ENCODE measurements around the gene CHID1. TPM values are rescaled to one million over a fixed set of nuclear protein-coding genes. Genes with fewer than 3 reads are reported as not detected.

CHID1 gene
- total RNA-seq, 4 donors from 2014 or later, result 37.4 to 55.4 (median 47.2) TPM

- Histone ChIP-seq H3K27me3 (peaks cover 0 to 17% (median 5%) of the 10 kb centered on the region in 4 donors), H3K4me3 (peak overlapping the region; percentile 80 to 94 (median 90)), H3K36me3 (peaks cover 3 to 24% (median 21%) of the 10 kb centered on the region in 4 donors), H3K9me3 (no peaks in the 10 kb centered on the region), H3K27ac (replicated peaks in 1 of 4) (peak overlapping the region; percentile 88 to 94 (median 91)), H3K4me1 (peaks cover 60 to 90% (median 84%) of the 10 kb centered on the region in 4 donors)
- intact Hi-C loops (cut with DNase I), result loop anchor here (2.0 kb wide), 1 partner anchor 82 kb away; no protein-coding TSS in a partner anchor
- WGBS, result 58% methylated on average over 3 of the region's 31 CpGs
- no peak for TF ChIP-seq POLR2A (IDR thresholded peaks at IDR 0.05; ENCODE audit: low read depth)
- peak; percentile 79 to 89 for TF ChIP-seq POLR2AphosphoS5 (IDR thresholded peaks at IDR 0.05)
- DNase-seq (ENCODE audit: extremely low spot score), result peak; percentile 98
Measured at GRCh38 chr11:844693-845644, 65.6 kb downstream of the CHID1 start.

DNA sequence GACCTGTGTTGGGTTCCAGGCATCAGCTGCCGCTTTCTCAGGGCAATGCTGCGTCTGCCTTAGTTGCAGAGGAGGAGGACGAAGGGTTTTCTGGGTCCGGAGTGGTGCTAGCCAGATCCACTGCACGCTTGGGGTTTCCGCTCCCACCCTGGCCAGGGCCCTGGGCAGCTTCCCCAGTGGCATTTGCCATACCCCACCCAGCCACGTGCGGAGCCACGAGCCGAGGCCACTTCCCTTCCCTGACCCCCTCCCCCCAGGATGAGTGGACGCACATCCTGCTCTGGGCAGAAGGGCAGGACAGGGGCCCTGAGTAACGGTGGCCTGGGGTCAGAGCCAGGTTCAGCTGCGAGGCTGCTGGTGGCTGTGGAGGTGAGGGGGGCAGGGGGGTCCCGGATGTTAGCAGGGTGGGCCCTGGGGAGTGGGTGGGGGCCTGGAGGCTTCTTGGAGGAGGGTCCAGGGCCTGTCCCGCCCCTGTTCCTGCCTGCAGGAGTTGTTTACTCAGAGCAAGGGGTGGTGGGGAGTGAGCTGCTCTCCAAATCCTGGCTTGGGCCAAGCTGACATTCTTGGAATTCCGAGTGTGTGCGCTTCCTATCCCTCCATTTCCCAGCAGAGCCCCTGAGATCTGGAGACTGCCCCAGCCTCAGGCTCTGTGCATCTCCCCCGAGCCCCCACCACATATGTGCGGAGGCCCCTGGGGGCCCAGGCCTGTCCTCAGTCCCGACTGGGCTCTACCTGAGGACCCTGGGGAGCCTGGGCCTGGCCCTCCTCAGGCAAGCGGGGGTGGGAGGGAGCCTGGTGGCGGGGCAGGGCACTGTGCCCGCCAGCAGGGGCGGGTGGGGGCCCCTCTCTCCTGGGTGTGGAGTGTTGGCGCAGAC, 66.6 kb downstream of the CHID1 start:
- 3% methylated on average over 5 of the region's 25 CpGs for WGBS
- peaks cover 0 to 13% (median 3%) of the 10 kb centered on the region in 4 donors for H3K27me3 ChIP-seq
- intact Hi-C loops (cut with DNase I), result loop anchor here (2.0 kb wide), 1 partner anchor 83 kb away; no protein-coding TSS in a partner anchor
- peaks cover 59 to 91% (median 84%) of the 10 kb centered on the region in 4 donors for H3K4me1 ChIP-seq
- peaks cover 10 to 33% (median 30%) of the 10 kb centered on the region in 4 donors for H3K36me3 ChIP-seq
- peak overlapping the region; percentile 80 to 94 (median 90) for H3K4me3 ChIP-seq
- TF ChIP-seq EP300 (IDR thresholded peaks at IDR 0.05) (no peak), POLR2A (IDR thresholded peaks at IDR 0.05; ENCODE audit: low read depth) (peak; percentile 39), CTCF (IDR thresholded peaks at IDR 0.05) (no peak), POLR2AphosphoS5 (IDR thresholded peaks at IDR 0.05) (peak; percentile 94 to 96)
- peak overlapping the region; percentile 88 to 94 (median 91) for H3K27ac ChIP-seq (replicated peaks in 1 of 4)
- no peaks in the 10 kb centered on the region for H3K9me3 ChIP-seq
- peak; percentile 99 for DNase-seq (ENCODE audit: extremely low spot score)

DNA sequence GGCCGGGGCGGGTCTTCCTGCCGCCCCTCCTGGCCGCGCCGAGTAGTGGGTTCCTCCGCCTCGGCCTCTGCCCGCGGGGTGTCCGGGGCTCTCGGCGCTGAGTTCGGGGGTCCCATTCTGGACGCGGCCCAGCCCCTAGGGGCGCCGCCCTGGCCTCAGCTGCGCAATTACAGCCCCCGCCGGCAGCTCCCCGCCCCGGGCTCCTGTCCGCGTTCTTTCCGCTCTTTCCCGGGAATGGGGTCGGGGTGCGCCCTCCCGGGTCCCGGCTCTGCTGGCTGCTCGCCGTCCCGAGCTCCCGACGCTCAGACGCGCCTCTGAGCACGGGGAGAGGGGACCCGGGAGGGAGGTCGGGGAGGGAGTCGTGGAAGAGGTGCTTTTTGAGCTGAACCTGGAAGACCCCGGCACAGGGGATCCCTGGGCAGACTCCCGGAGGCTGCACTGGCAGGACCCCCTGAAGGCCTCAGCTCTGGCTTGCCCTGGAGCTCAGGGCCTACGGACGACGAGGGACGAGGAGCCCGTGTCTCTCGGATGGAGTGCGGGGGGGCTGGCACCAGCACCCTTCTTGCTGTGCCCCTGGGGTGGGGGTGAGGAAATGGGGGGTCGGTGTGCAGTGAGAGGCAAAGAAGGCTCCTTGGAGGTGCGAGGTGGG, 67.4 kb downstream of the CHID1 start:
- WGBS, result under 1% methylated on average over 37 of the region's 53 CpGs
- TF ChIP-seq EP300 (IDR thresholded peaks at IDR 0.05), result no peak
- no peak for TF ChIP-seq POLR2AphosphoS5 (IDR thresholded peaks at IDR 0.05)
- no peak for TF ChIP-seq POLR2A (IDR thresholded peaks at IDR 0.05; ENCODE audit: low read depth)
- TF ChIP-seq CTCF (IDR thresholded peaks at IDR 0.05), result no peak
- H3K27me3 ChIP-seq, result peaks cover 0 to 6% (median 0%) of the 10 kb centered on the region in 4 donors
- peak overlapping the region; percentile 88 to 94 (median 91) for H3K27ac ChIP-seq (replicated peaks in 1 of 4)
- H3K36me3 ChIP-seq, result peaks cover 18 to 42% (median 39%) of the 10 kb centered on the region in 4 donors
- H3K4me1 ChIP-seq, result peaks cover 57 to 91% (median 84%) of the 10 kb centered on the region in 4 donors
- peak overlapping the region; percentile 80 to 94 (median 90) for H3K4me3 ChIP-seq
- no peak for DNase-seq (ENCODE audit: extremely low spot score)
- H3K9me3 ChIP-seq, result no peaks in the 10 kb centered on the region
- intact Hi-C loops (cut with DNase I), result no loop called here

DNA sequence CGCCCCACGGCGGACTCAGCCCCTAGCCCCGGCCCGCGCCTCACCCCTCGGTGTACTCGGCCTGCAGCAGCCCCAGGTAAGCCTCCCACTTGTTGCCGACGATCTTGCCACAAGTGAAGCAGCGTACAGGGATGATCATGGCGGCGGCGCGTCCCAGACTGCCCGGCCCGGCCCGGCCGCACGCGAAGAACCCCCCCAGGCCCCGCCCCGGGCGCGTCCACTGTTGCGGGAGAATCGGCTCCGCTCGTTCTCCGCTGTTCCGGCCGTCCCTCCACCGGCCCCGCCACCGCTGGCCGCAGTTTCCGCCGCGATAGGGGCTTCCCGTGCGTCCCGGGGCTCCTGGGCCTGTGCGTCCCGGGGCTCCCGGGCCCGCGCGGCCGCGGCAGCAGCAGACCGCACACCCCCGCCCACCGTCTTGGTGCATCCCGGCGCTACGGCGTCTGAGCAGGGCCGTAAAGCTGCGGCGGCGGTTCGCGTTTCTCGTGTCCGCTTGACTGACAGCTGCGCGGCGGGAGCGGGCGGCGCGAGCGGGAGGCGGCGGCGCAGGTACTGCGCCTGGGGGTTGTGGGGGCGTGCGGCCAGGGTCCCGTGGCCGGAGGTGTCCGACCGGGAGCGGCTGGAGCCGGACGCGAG, 68.1 kb downstream of the CHID1 start, which contains the start of the genes POLR2L and TSPAN4:
Gene POLR2L, minus strand, starts transcription at position 160 of the 633 bp plus-strand sequence. Its CDS starts 21 bp downstream, at position 139.
Gene TSPAN4, plus strand, starts transcription at position 483 of the 633 bp plus-strand sequence. CDS start 7,453 bp downstream, outside the sequence.
- H3K36me3 ChIP-seq, result peaks cover 26 to 44% (median 41%) of the 10 kb centered on the region in 4 donors
- peaks cover 50 to 91% (median 81%) of the 10 kb centered on the region in 4 donors for H3K4me1 ChIP-seq
- intact Hi-C loops (cut with DNase I), result no loop called here
- H3K27me3 ChIP-seq, result no peaks in the 10 kb centered on the region
- H3K27ac ChIP-seq (replicated peaks in 1 of 4), result peak within 1 kb of the TSS; percentile 88 to 94 (median 91)
- no peak for TF ChIP-seq EP300 (IDR thresholded peaks at IDR 0.05)
- TF ChIP-seq POLR2A (IDR thresholded peaks at IDR 0.05; ENCODE audit: low read depth), result peak; percentile 57
- peak; percentile 88 to 96 for TF ChIP-seq POLR2AphosphoS5 (IDR thresholded peaks at IDR 0.05)
- TF ChIP-seq CTCF (IDR thresholded peaks at IDR 0.05), result peak in 2 of 3 experiments; percentile 19 to 25
- 0% methylated on average over 6 of the region's 87 CpGs for WGBS
- peak within 1 kb of the TSS; percentile 80 to 94 (median 90) for H3K4me3 ChIP-seq
- no peaks in the 10 kb centered on the region for H3K9me3 ChIP-seq
- DNase-seq (ENCODE audit: extremely low spot score), result peak; percentile 97

Measured in esophagus muscularis mucosa (tissue), 4 donors.